Transverse colon (tissue), 4 donors: Measurements from ENCODE around the gene LPCAT1.

Experiments used
- CTCF ChIP-seq, 5 experiments: fragments of 200-600 bp in 3 of 5; fragments of 450-650 bp in 2 of 5; sonication (generic) in 3 of 5; IDR thresholded peaks; 1 replicate in 2 of 5; 2 replicates in 3 of 5; pipeline ENCODE4 v1.5.1; 2016 to 2017; ENCODE audit warnings: antibody characterized with exemption in 5 of 5, inconsistent platforms in 3 of 5, mild to moderate bottlenecking in 2 of 5, moderate library complexity in 1 of 5
- POLR2A ChIP-seq: fragments of 450-650 bp; IDR thresholded peaks from one replicate; pipeline ENCODE4 v1.6.1; 2016; ENCODE audit warnings: antibody characterized with exemption, mild to moderate bottlenecking, moderate library complexity
- POLR2AphosphoS5 ChIP-seq, 3 donors: sonication (generic); formaldehyde crosslinking; IDR thresholded peaks; one replicate each; pipeline ENCODE4 v1.6.1; 2016; ENCODE audit warnings: antibody characterized with exemption in 3 of 3

- TF ChIP-seq CTCF (IDR thresholded peaks at IDR 0.05): no peak
- no peak for TF ChIP-seq POLR2A
- TF ChIP-seq POLR2AphosphoS5 (IDR thresholded peaks at IDR 0.05): no peak
Measured at GRCh38 chr5:1512541-1513291, 11.0 kb downstream of the LPCAT1 start.
